ENCODE data around the gene SRGAP1. TPM values are rescaled to one million over a fixed set of nuclear protein-coding genes. Genes with fewer than 3 reads are reported as not detected.

Gene SRGAP1
- total and polyA plus RNA-seq, 9 donors: 2.8 to 17.9 (median 8.6) TPM

GRCh38 chr12:63804746-63805145 is 39.8 kb upstream of the SRGAP1 start:
- no peak for DNase-seq
- no peaks in the 10 kb centered on the region for H3K4me1 ChIP-seq (ENCODE audit: insufficient read depth)
- no peaks in the 10 kb centered on the region for H3K27me3 ChIP-seq
- no peak for TF ChIP-seq EP300 (IDR thresholded peaks at IDR 0.05)
- no peak for TF ChIP-seq CTCF (IDR thresholded peaks at IDR 0.05)
- no peak for TF ChIP-seq POLR2A (IDR thresholded peaks at IDR 0.05)
- 76 to 88% (median 78%) methylated on average over 2 of the region's 2 CpGs for WGBS, 3 donors
- H3K4me3 ChIP-seq: no peak overlapping the region
- no peak overlapping the region for H3K27ac ChIP-seq
- H3K36me3 ChIP-seq: no peaks in the 10 kb centered on the region
- no peaks in the 10 kb centered on the region for H3K9me3 ChIP-seq
- intact Hi-C loops (cut with DNase I): loop anchor here in 2 of 4 donors (5.0 to 10.0 kb wide), 2 partner anchors 137 to 700 kb away; partner anchors contain the start of gene DPY19L2 (in 1 of the 2)

DNA sequence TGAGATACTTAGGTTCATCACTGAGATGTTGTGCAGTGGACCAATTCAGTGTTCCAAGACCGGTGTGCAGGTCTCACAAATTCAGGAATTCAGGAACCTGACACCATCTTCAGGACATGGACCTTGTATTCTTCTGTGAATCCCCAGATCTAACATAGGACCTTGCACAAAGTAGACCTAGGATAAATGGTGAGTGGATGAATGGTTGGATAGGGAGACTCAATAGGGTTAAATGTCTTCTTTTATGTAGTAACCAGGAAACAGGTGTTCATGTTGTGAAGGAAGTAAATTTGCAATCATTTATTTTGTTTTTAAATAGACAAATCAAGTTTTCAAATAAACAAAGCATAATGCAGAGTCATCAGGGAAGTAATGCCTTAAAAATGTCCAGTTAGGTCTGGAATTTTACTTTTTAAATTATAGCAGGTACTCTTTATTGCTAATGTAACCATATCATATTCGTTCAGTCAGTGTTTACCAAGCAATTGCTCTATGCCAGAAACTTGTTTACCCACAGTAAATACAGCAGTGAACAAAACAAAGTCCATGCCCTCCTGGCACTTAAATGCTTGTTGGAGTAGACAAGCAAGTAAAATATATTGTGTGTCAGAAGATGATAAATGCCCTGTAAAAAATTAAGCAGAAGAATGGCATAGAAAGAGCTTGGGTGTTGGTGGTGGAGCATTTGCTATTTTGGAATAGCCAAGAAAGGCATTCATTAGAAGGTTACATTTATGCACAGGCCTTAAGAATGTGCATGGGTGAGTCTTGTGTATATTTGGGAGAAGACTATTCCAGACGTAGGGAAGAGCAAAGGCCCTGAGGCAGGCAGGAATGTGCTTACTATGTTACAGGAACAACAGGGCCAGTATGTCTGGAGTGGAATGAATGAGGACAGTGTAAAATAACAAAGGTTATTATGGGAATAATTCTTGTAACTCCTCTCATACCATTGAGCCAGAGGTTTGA is 38.5 kb upstream of the SRGAP1 start:
- Histone ChIP-seq H3K27ac (no peak overlapping the region), H3K4me1 (ENCODE audit: insufficient read depth) (no peaks in the 10 kb centered on the region), H3K27me3 (no peaks in the 10 kb centered on the region), H3K36me3 (no peaks in the 10 kb centered on the region), H3K9me3 (no peaks in the 10 kb centered on the region), H3K4me3 (no peak overlapping the region)
- intact Hi-C loops (cut with DNase I): loop anchor here in 1 of 4 donors (10.0 kb wide), 1 partner anchor 701 kb away; no protein-coding TSS in a partner anchor
- TF ChIP-seq POLR2A (IDR thresholded peaks at IDR 0.05) (no peak), EP300 (IDR thresholded peaks at IDR 0.05) (no peak), CTCF (IDR thresholded peaks at IDR 0.05) (no peak)
- 73 to 85% (median 80%) methylated on average over 3 of the region's 3 CpGs for WGBS, 3 donors
- DNase-seq: no peak

DNA sequence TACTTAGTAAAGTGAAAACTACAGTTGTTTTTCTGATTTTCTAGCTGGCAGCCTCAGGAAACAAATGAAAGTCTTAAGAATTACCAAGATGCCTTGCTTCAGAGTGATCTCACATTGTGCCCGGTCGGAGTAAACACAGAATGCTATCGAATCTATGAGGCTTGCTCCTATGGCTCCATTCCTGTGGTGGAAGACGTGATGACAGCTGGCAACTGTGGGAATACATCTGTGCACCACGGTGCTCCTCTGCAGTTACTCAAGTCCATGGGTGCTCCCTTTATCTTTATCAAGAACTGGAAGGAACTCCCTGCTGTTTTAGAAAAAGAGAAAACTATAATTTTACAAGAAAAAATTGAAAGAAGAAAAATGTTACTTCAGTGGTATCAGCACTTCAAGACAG is 35.9 kb upstream of the SRGAP1 start:
- Histone ChIP-seq H3K4me3 (no peak overlapping the region), H3K36me3 (no peaks in the 10 kb centered on the region), H3K27me3 (no peaks in the 10 kb centered on the region), H3K4me1 (ENCODE audit: insufficient read depth) (no peaks in the 10 kb centered on the region), H3K9me3 (no peaks in the 10 kb centered on the region), H3K27ac (no peak overlapping the region)
- no peak for TF ChIP-seq EP300 (IDR thresholded peaks at IDR 0.05)
- TF ChIP-seq CTCF (IDR thresholded peaks at IDR 0.05): no peak
- TF ChIP-seq POLR2A (IDR thresholded peaks at IDR 0.05): no peak
- 76 to 84% (median 81%) methylated on average over 5 of the region's 5 CpGs for WGBS, 3 donors
- no peak for DNase-seq
- intact Hi-C loops (cut with DNase I): loop anchor here in 1 of 4 donors (10.0 kb wide), 1 partner anchor 704 kb away; no protein-coding TSS in a partner anchor

DNA sequence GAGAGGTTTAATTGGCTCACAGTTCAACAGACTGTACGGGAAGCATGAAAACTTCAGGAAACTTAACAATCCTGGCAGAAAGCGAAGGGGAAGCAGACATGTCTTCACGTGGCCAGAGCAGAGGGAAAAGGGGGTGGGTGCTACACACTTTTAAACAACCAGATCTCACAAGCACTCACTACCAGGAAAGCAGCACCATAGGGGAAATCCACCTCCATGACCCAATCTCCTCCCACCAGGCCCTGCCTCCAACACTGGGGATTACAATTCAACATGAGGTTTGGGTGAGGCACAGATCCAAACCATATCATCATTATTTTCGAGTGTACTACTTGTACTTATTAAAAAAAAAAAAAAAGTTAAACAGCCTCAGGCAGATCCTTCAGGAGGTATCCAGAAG is 34.9 kb upstream of the SRGAP1 start:
- Histone ChIP-seq H3K4me1 (ENCODE audit: insufficient read depth) (no peaks in the 10 kb centered on the region), H3K9me3 (no peaks in the 10 kb centered on the region), H3K4me3 (no peak overlapping the region), H3K36me3 (no peaks in the 10 kb centered on the region), H3K27me3 (no peaks in the 10 kb centered on the region), H3K27ac (no peak overlapping the region)
- no peak for DNase-seq
- intact Hi-C loops (cut with DNase I): loop anchor here in 1 of 4 donors (10.0 kb wide), 1 partner anchor 705 kb away; no protein-coding TSS in a partner anchor
- no peak for TF ChIP-seq POLR2A (IDR thresholded peaks at IDR 0.05)
- no peak for TF ChIP-seq EP300 (IDR thresholded peaks at IDR 0.05)
- no peak for TF ChIP-seq CTCF (IDR thresholded peaks at IDR 0.05)
- WGBS, 3 donors: 56 to 62% (median 57%) methylated on average over 4 of the region's 4 CpGs
